HepG2 (cell line): ENCODE results near the gene MRPL50. TPM values are rescaled to one million over a fixed set of nuclear protein-coding genes. Genes with fewer than 3 reads are reported as not detected.

Source experiments
- ATAC-seq: fragments of 200-7000 bp; cut with Tn5 transposase; 3 replicates; pipeline ENCODE4 v1.9.1; 2020; ENCODE audit warnings: mild to moderate bottlenecking, moderate library complexity
- Bru-seq: library from RNA; stranded (reverse); fragments of 400-500 nt; gene quantifications from one replicate; lab custom pipeline; 2021; lab: Mats Ljungman, UMichigan
- BruChase-seq, 2 experiments: library from RNA; stranded (reverse); fragments of 400-500 nt; gene quantifications; one replicate each; lab custom pipeline; 2021; lab: Mats Ljungman, UMichigan
- BruUV-seq: library from RNA; stranded (reverse); fragments of 400-500 nt; replicated peaks from 2 replicates; lab custom pipeline; 2021; lab: Mats Ljungman, UMichigan
- CTCF ChIA-PET: fragments of 300-600 bp; formaldehyde crosslinking; extraction: SDS; loops from one replicate; lab custom pipeline; 2021; ENCODE audit warnings: low total read pairs, inconsistent platforms, low intra/inter-chr PET ratio; lab: Yijun Ruan, JAX
- POLR2A ChIA-PET: fragments of 350-600 bp; sonication (Branson Sonifier 250); formaldehyde crosslinking; loops from one replicate; lab custom pipeline; 2020; ENCODE audit warnings: antibody characterized with exemption, inconsistent platforms; lab: Yijun Ruan, JAX
- DNase-seq: peaks from one replicate; pipeline ENCODE4 v3.0.0-alpha.2; 2015; ENCODE audit warnings: low spot score
- FAIRE-seq: peaks from 3 replicates; lab custom pipeline; 2011; peaks lifted over from hg19 to GRCh38; lab: Jason Lieb, UNC
- H2AFZ ChIP-seq: one replicate; pipeline ENCODE4 v1.6.1; 2011; ENCODE audit warnings: low read length, inconsistent platforms
- H3K27ac ChIP-seq: fragments of 300-600 bp; 3 replicates; pipeline ENCODE4 v1.8.0; 2011; ENCODE audit warnings: mixed run types, mild to moderate bottlenecking, mixed read lengths, low read length, inconsistent platforms; ENCODE audit not compliant: insufficient read depth; ENCODE audit errors: extremely low read length
- H3K27me3 ChIP-seq, 2 experiments: fragments of 200-600 bp in 1 of 2; 2 replicates in 1 of 2; 3 replicates in 1 of 2; pipeline versions ENCODE4 v1.6.0 to v1.8.0; 2011; ENCODE audit warnings: low read length in 2 of 2, mild to moderate bottlenecking in 2 of 2, moderate library complexity in 2 of 2, inconsistent platforms in 1 of 2; ENCODE audit not compliant: insufficient read depth in 2 of 2, control insufficient read depth in 1 of 2
- H3K36me3 ChIP-seq, 2 experiments: fragments of 200-600 bp in 1 of 2; replicated peaks in 1 of 2; 2 replicates in 1 of 2; 3 replicates in 1 of 2; pipeline versions ENCODE4 v1.5.1 to v1.8.0; 2011; ENCODE audit warnings: low read length in 2 of 2, inconsistent platforms in 1 of 2; ENCODE audit not compliant: insufficient read depth in 2 of 2, control insufficient read depth in 1 of 2
- H3K4me1 ChIP-seq: 2 replicates; pipeline ENCODE4 v1.5.1; 2012; ENCODE audit warnings: low read length, inconsistent platforms; ENCODE audit not compliant: insufficient read depth
- H3K4me2 ChIP-seq: 2 replicates; pipeline ENCODE4 v1.6.0; 2011; ENCODE audit warnings: low read depth, low read length, inconsistent platforms
- H3K4me3 ChIP-seq, 3 experiments: fragments of 200-600 bp in 1 of 3; sonication (generic), shearing (Covaris generic) in 1 of 3; replicated peaks in 1 of 3; 2 replicates each; pipeline ENCODE4 v1.5.1; 2011 to 2016; ENCODE audit warnings: low read length in 3 of 3, inconsistent platforms in 2 of 3, low read depth in 2 of 3, mild to moderate bottlenecking in 2 of 3, control low read depth in 1 of 3, mixed read lengths in 1 of 3; ENCODE audit not compliant: insufficient read depth in 1 of 3
- H3K79me2 ChIP-seq: one replicate; pipeline ENCODE4 v1.6.1; 2011; ENCODE audit warnings: low read length, inconsistent platforms; ENCODE audit not compliant: insufficient read depth
- H3K9ac ChIP-seq: 2 replicates; pipeline ENCODE4 v1.6.0; 2011; ENCODE audit warnings: mild to moderate bottlenecking, low read depth, low read length, inconsistent platforms; ENCODE audit not compliant: insufficient read depth
- H3K9me3 ChIP-seq: 2 replicates; pipeline ENCODE4 v1.5.1; 2012; ENCODE audit warnings: mild to moderate bottlenecking, low read length
- H4K20me1 ChIP-seq: 2 replicates; pipeline ENCODE4 v1.6.0; 2011; ENCODE audit warnings: inconsistent platforms, mild to moderate bottlenecking, low read length, moderate library complexity; ENCODE audit not compliant: insufficient read depth
- BCL3 ChIP-seq: sonication (generic); formaldehyde crosslinking; IDR thresholded peaks from 2 replicates; pipeline ENCODE4 v1.5.1; 2020; ENCODE audit warnings: mild to moderate bottlenecking, missing genetic modification reagents, moderate library complexity
- HDAC6 ChIP-seq: fragments of 200-600 bp; sonication (generic); IDR thresholded peaks from 2 replicates; pipeline ENCODE4 v1.7.0; 2017; ENCODE audit warnings: mild to moderate bottlenecking, antibody characterized with exemption, low read length, low read depth
- NFKB2 ChIP-seq: sonication (generic); formaldehyde crosslinking; IDR thresholded peaks from 2 replicates; pipeline ENCODE4 v1.4.0; 2020; ENCODE audit warnings: missing genetic modification reagents, borderline replicate concordance
- POLR2A ChIP-seq, 2 experiments: IDR thresholded peaks; 2 replicates each; pipeline ENCODE4 v1.6.1; 2011; ENCODE audit warnings: low read depth in 2 of 2, low read length in 2 of 2, mild to moderate bottlenecking in 1 of 2, moderate library complexity in 1 of 2; ENCODE audit not compliant: insufficient read depth in 1 of 2
- SYNCRIP ChIP-seq: fragments of 200-400 bp; formaldehyde crosslinking; IDR thresholded peaks from 2 replicates; pipeline ENCODE4 v1.6.1; 2018; ENCODE audit warnings: mild to moderate bottlenecking, low read depth, low read length; ENCODE audit not compliant: insufficient read depth
- TCF7L2 ChIP-seq: IDR thresholded peaks from 2 replicates; pipeline ENCODE4 v1.6.1; 2011; ENCODE audit warnings: mild to moderate bottlenecking, low read depth, low read length, moderate library complexity
- ZBTB42 ChIP-seq: sonication (generic); formaldehyde crosslinking; IDR thresholded peaks from 2 replicates; pipeline ENCODE4 v1.5.0; 2020; ENCODE audit warnings: mild to moderate bottlenecking, missing genetic modification reagents
- ZNF337 ChIP-seq: sonication (generic); formaldehyde crosslinking; IDR thresholded peaks from 2 replicates; pipeline ENCODE4 v1.5.1; 2020; ENCODE audit warnings: missing genetic modification reagents, low read depth, mild to moderate bottlenecking, borderline replicate concordance
- ZNF343 ChIP-seq: sonication (generic); formaldehyde crosslinking; IDR thresholded peaks from 2 replicates; pipeline ENCODE4 v1.4.0; 2020; ENCODE audit warnings: mild to moderate bottlenecking, missing genetic modification reagents
- ZNF383 ChIP-seq: sonication (generic); formaldehyde crosslinking; IDR thresholded peaks from 2 replicates; pipeline ENCODE4 v1.4.0; 2020; ENCODE audit warnings: missing genetic modification reagents, mild to moderate bottlenecking, borderline replicate concordance
- ZNF570 ChIP-seq: sonication (generic); formaldehyde crosslinking; IDR thresholded peaks from 2 replicates; pipeline ENCODE4 v1.4.0; 2020; ENCODE audit warnings: mild to moderate bottlenecking, missing genetic modification reagents, borderline replicate concordance
- WGBS: methylation state at CpG from one replicate; pipeline ENCODE4 v1.1.6; 2017; ENCODE audit warnings: low lambda C conversion rate; 5-methylcytosine and 5-hydroxymethylcytosine counted together
- in situ Hi-C: cut with HindIII; loops from 2 replicates; pipeline ENCODE4 v1.10.0; 2017; ENCODE audit warnings: low pct_unique_long_range_greater_than_20kb; ENCODE audit not compliant: extremely low pct_ligation_motif_present
- intact Hi-C: fragments of 100-400 bp; cut with micrococcal nuclease; formaldehyde crosslinking; loops from one replicate; pipeline ENCODE4 v1.10.0; 2022; ENCODE audit not compliant: unreplicated experiment
- long read RNA-seq, 2 experiments: library from RNA in 1 of 2; library from polyadenylated mRNA in 1 of 2; stranded (forward) in 1 of 2; unstranded in 1 of 2; transcript quantifications; one replicate each; pipeline ENCODE4 v2.0.0, GENCODE V29; 2019 to 2022
- polyA minus RNA-seq, 3 experiments: library from RNA; depleted of rRNA, polyadenylated mRNA; stranded (reverse); fragments of >200 nt; gene quantifications; 2 replicates each; pipeline ENCODE4 v1.2.3, GENCODE V29; 2011; ENCODE audit warnings: low replicate concordance in 1 of 3
- polyA plus RNA-seq, 8 experiments: library from polyadenylated mRNA; depleted of rRNA in 3 of 8; stranded (reverse) in 7 of 8; unstranded in 1 of 8; fragments of >200 nt; fragmentation: Illumina TruSeq in 4 of 8; extraction: Trizol in 4 of 8; gene quantifications; 2 replicates each; pipeline versions ENCODE4 v1.2.1 to v1.2.3, GENCODE V29; 2011 to 2016; ENCODE audit warnings: low read depth in 4 of 8, missing spikeins in 1 of 8, mixed read lengths in 1 of 8; ENCODE audit not compliant: insufficient read depth in 1 of 8
- total RNA-seq, 5 experiments: library from RNA; depleted of rRNA; stranded (reverse); fragments of >200 nt; fragmentation: Illumina TruSeq; extraction: Trizol; gene quantifications; 2 replicates each; pipeline ENCODE4 v1.2.3, GENCODE V29; 2016; ENCODE audit warnings: low read depth in 1 of 5

MRPL50 gene
- total RNA-seq (2016; rRNA removed; fragmentation: Illumina TruSeq; extraction: Trizol) = 70.0 and 107 TPM in 2 replicates
- 21.0 and 24.1 TPM in 2 replicates for total RNA-seq (2016; cell fraction: cytosol; rRNA removed; fragmentation: Illumina TruSeq; extraction: Trizol; ENCODE audit: low read depth)
- total RNA-seq (2016; cell fraction: insoluble cytoplasmic fraction; rRNA removed; fragmentation: Illumina TruSeq; extraction: Trizol) = 68.9 and 116 TPM in 2 replicates
- total RNA-seq (2016; cell fraction: membrane; rRNA removed; fragmentation: Illumina TruSeq; extraction: Trizol) = 28.1 and 35.5 TPM in 2 replicates
- 39.6 and 40.3 TPM in 2 replicates for total RNA-seq (2016; cell fraction: nucleus; rRNA removed; fragmentation: Illumina TruSeq; extraction: Trizol)
- 30.0 and 37.1 TPM in 2 replicates for polyA plus RNA-seq (2011; rRNA removed)
- polyA plus RNA-seq (2011; cell fraction: cytosol; rRNA removed) = 12.7 and 22.1 TPM in 2 replicates
- polyA plus RNA-seq (2011; cell fraction: nucleus; rRNA removed) = 6.3 and 8.8 TPM in 2 replicates
- polyA plus RNA-seq (2012) = 35.5 and 51.6 TPM in 2 replicates
- 9.9 and 11.7 TPM in 2 replicates for polyA plus RNA-seq (2016; cell fraction: cytosol; fragmentation: Illumina TruSeq; extraction: Trizol; ENCODE audit: low read depth)
- 93.2 and 105 TPM in 2 replicates for polyA plus RNA-seq (2016; cell fraction: insoluble cytoplasmic fraction; fragmentation: Illumina TruSeq; extraction: Trizol; ENCODE audit: low read depth)
- 17.3 and 19.1 TPM in 2 replicates for polyA plus RNA-seq (2016; cell fraction: membrane; fragmentation: Illumina TruSeq; extraction: Trizol; ENCODE audit: low read depth)
- polyA plus RNA-seq (2016; cell fraction: nucleus; fragmentation: Illumina TruSeq; extraction: Trizol; ENCODE audit: insufficient read depth, low read depth) = 41.9 and 44.2 TPM in 2 replicates
- polyA minus RNA-seq (2011; rRNA and poly(A)+ RNA removed; ENCODE audit: low replicate concordance) = 2.7 and 4.1 TPM in 2 replicates
- polyA minus RNA-seq (2011; cell fraction: cytosol; rRNA and poly(A)+ RNA removed) = 6.6 and 7.6 TPM in 2 replicates
- 36.7 and 38.1 TPM in 2 replicates for polyA minus RNA-seq (2011; cell fraction: nucleus; rRNA and poly(A)+ RNA removed)
- Bru-seq, nascent RNA = percentile 97 among the genes with signal in this experiment
- percentile 90 among the genes with signal in this experiment for BruChase-seq, experiment 1, labeled RNA remaining after a 6-hour chase
- BruChase-seq, experiment 2, labeled RNA remaining after a 2-hour chase = percentile 96 among the genes with signal in this experiment
- long read RNA-seq, experiment 1, transcript MRPL50-201 (2 exons, 3,332 nt) = major isoform, 215 of 216 reads
- long read RNA-seq, experiment 1, partial matches to known transcripts = 0 of 216 reads
- long read RNA-seq, experiment 1, other reads (novel, unspliced or antisense) = 1 of 216 reads
- long read RNA-seq, experiment 2, transcript MRPL50-201 (2 exons, 3,332 nt) = major isoform, 106 of 162 reads
- long read RNA-seq, experiment 2, partial matches to known transcripts = 0 of 162 reads
- long read RNA-seq, experiment 2, other reads (novel, unspliced or antisense) = 56 of 162 reads

DNA sequence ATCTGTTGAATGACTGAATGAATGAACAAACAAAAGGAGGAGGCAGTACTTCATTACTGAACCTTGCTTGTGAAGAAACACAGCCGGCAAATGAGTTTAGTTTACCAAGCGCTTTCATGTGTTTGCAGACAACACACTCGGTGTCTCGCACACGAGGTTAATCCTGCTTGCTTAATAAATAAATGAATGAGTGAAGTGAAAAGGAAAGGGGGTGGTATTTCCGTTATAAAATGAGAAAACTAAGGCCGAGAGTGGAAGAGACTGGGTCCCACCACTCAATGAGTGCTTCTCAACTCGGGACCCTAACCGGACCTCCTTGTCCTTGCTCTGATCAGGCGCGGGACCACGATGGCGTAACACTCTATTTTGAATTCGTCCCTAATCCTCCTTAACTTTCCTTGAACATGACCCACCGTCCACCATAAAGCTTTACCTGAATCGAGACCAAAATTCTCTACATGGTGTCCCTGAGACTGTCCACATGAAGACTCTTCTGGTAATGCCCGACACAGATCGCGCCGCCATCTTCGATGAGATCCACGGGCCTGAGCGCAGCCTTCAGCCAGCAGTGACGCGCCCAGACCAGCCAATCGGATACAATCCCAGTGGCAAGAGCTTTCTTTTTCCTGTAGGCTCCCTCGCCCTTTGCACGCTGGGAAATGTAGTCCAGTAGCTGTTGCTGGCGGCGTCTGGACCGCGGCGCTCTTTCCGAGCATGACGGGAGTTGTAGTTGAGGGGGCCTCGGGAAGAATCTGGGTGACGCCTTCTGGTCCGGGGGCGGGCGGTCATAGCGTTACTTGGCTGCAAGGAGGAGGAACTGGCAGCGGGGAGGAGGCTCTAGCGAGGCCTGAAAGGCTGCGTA is at the start of gene MRPL50, which contains the start of gene ZNF189:
Gene MRPL50 (minus strand): TSS at position 551 of the 862 bp plus-strand sequence. CDS start 26 bp downstream, at position 525.
Gene ZNF189 (plus strand): TSS at position 784 of the 862 bp plus-strand sequence. CDS start 306 bp downstream, outside the sequence.
- ChIA-PET CTCF (no interaction called here), POLR2A (interaction anchor here (0.6 to 2.6 kb wide), 33 partner anchors 9 to 370 kb away, joined by 3 to 54 read pairs (median 7); partner anchors contain the start of genes ALDOB, BAAT, PLPPR1 and RNF20)
- Histone ChIP-seq H3K9me3 (peaks cover 13% of the 10 kb centered on the region), H3K4me2 (peak within 1 kb of the TSS; percentile 94), H3K4me1 (peaks cover 74% of the 10 kb centered on the region), H3K36me3 (peaks cover 6 to 46% of the 10 kb centered on the region in 2 experiments), H2AFZ (peak within 1 kb of the TSS; percentile 47), H3K4me3 (peak within 1 kb of the TSS; percentile 82 to 90 (median 86)), H3K9ac (peak within 1 kb of the TSS; percentile 89), H3K27ac (peak within 1 kb of the TSS; percentile 85), H3K27me3 (no peaks in the 10 kb centered on the region; a peak in 1 of 5 replicates), H3K79me2 (peaks cover 96% of the 10 kb centered on the region), H4K20me1 (0 out of 2 replicates have a peak, but pooled peaks cover 7% of the 10 kb centered on the region)
- intact Hi-C loops = loop anchor here (1.0 to 5.0 kb wide), 5 partner anchors 23 to 134 kb away; partner anchors contain the start of gene RNF20
- ATAC-seq = peak; percentile 99
- in situ Hi-C loops = loop anchor here (5.0 to 10.0 kb wide), 3 partner anchors 59 to 283 kb away; partner anchors contain the start of gene RNF20
- peak; percentile 100 for DNase-seq
- under 1% methylated on average over 43 of the region's 44 CpGs for WGBS
- TSS peak; percentile 74 for BruUV-seq
- peak; percentile 82 for FAIRE-seq
- TF ChIP-seq HDAC6 (no peak), ZNF337 (no peak), NFKB2 (CRISPR knock-in tag) (peak; percentile 80; the same call in 1 of the 2 replicates), BCL3 (no peak; the same call in 1 of the 2 replicates), SYNCRIP (no peak), ZNF383 (CRISPR knock-in tag) (0 out of 2 replicates have a peak, but pooled peaks have one; percentile 55), TCF7L2 (no peak), ZBTB42 (CRISPR knock-in tag) (0 out of 2 replicates have a peak, but pooled peaks have one; percentile 35), ZNF570 (CRISPR knock-in tag) (no peak; the same call in 1 of the 2 replicates), POLR2A (IDR thresholded peaks at IDR 0.05; ENCODE audit: insufficient read depth in 1 of 2, low read depth in 2 of 2, low read length in 2 of 2) (peak; percentile 85 to 98), ZNF343 (CRISPR knock-in tag) (no peak)
